ENCODE results near the gene SARM1. TPM values are rescaled to one million over a fixed set of nuclear protein-coding genes. Genes with fewer than 3 reads are reported as not detected.
"Not testable (repeated sequence)": the region's sequence is repeated elsewhere in the genome, so short reads cannot be mapped to it uniquely, and the experiment has no call there.

SARM1 gene
- total RNA-seq, 2 donors from 2014 or later = 6.1 to 10.3 TPM

GRCh38 chr17:28405632-28406472, 34.4 kb downstream of the SARM1 start, which contains the start of gene SLC46A1:
TSS of gene SLC46A1 (minus strand) at chr17:28406212. CDS start at chr17:28406114, 98 bp downstream.
- peak; percentile 74 for DNase-seq
- intact Hi-C loops (cut with DNase I) = no loop called here
- ATAC-seq = peak; percentile 89 to 91

- intact Hi-C loops (cut with DNase I) = no loop called here
- ATAC-seq (peak in 1 of 2 donors; percentile 23), DNase-seq (no peak)
These were observed 35.0 kb downstream of the SARM1 start for GRCh38 chr17:28406473-28406814.

GRCh38 chr17:28407130-28407973, 35.9 kb downstream of the SARM1 start:
- intact Hi-C loops (cut with DNase I) = no loop called here
- DNase-seq = no peak
- no peak for ATAC-seq

GRCh38 chr17:28407974-28408306, 36.4 kb downstream of the SARM1 start:
- ATAC-seq (no peak), DNase-seq (no peak)
- intact Hi-C loops (cut with DNase I) = no loop called here

GRCh38 chr17:28412099-28412498, 40.6 kb downstream of the SARM1 start:
- ATAC-seq (no peak), DNase-seq (no peak)
- intact Hi-C loops (cut with DNase I) = no loop called here

- DNase-seq (no peak), ATAC-seq (no peak)
- intact Hi-C loops (cut with DNase I) = no loop called here
These were observed 42.3 kb downstream of the SARM1 start for GRCh38 chr17:28413804-28414203.

GRCh38 chr17:28415886-28416285, 44.4 kb downstream of the SARM1 start:
- ATAC-seq (no peak), DNase-seq (no peak)
- intact Hi-C loops (cut with DNase I) = no loop called here

- ATAC-seq (peak; percentile 70 to 84), DNase-seq (no peak)
- intact Hi-C loops (cut with DNase I) = no loop called here
These were observed 45.3 kb downstream of the SARM1 start for GRCh38 chr17:28416703-28417311.

GRCh38 chr17:28421787-28422305, 50.4 kb downstream of the SARM1 start:
- intact Hi-C loops (cut with DNase I) = no loop called here
- ATAC-seq = no peak
- no peak for DNase-seq

GRCh38 chr17:28425206-28425605, 53.7 kb downstream of the SARM1 start:
- no peak for ATAC-seq
- intact Hi-C loops (cut with DNase I) = no loop called here
- DNase-seq = no peak

GRCh38 chr17:28426081-28426519, 54.6 kb downstream of the SARM1 start:
- intact Hi-C loops (cut with DNase I) = no loop called here
- no peak for ATAC-seq
- DNase-seq = no peak

GRCh38 chr17:28427371-28427770, 55.9 kb downstream of the SARM1 start:
- ATAC-seq (no peak), DNase-seq (no peak)
- intact Hi-C loops (cut with DNase I) = no loop called here

GRCh38 chr17:28427982-28428381, 56.5 kb downstream of the SARM1 start:
- ATAC-seq; intact Hi-C loops (cut with DNase I); DNase-seq: not testable (repeated sequence)

GRCh38 chr17:28433721-28434120, 62.2 kb downstream of the SARM1 start:
- intact Hi-C loops (cut with DNase I) = no loop called here
- DNase-seq (no peak), ATAC-seq (no peak)

- DNase-seq; ATAC-seq; intact Hi-C loops (cut with DNase I): not testable (repeated sequence)
These were observed 62.8 kb downstream of the SARM1 start for GRCh38 chr17:28434326-28434725.

- ATAC-seq (no peak), DNase-seq (no peak)
- intact Hi-C loops (cut with DNase I) = no loop called here
These were observed 72.6 kb downstream of the SARM1 start for GRCh38 chr17:28443901-28444638.

- no peak for DNase-seq
- intact Hi-C loops (cut with DNase I) = no loop called here
- no peak for ATAC-seq
These were observed 75.4 kb downstream of the SARM1 start for GRCh38 chr17:28446716-28447395.

- no peak for ATAC-seq
- intact Hi-C loops (cut with DNase I) = no loop called here
- no peak for DNase-seq
These were observed 75.9 kb downstream of the SARM1 start for GRCh38 chr17:28447396-28447760.

GRCh38 chr17:28449859-28450258, 78.4 kb downstream of the SARM1 start:
- no peak for DNase-seq
- intact Hi-C loops (cut with DNase I) = no loop called here
- ATAC-seq = no peak

Data from left cardiac atrium (tissue), 4 donors.